Liver (tissue), 9 donors: ENCODE measurements around the gene SERINC1. TPM values are rescaled to one million over a fixed set of nuclear protein-coding genes. Genes with fewer than 3 reads are reported as not detected.

Experiments
- DNase-seq: peaks from one replicate; pipeline ENCODE4 v3.0.0-alpha.2; 2017; ENCODE audit warnings: low spot score
- H3K27ac ChIP-seq, 2 donors: one replicate each; pipeline ENCODE4 v1.7.0; 2013; ENCODE audit warnings: inconsistent platforms in 2 of 2, low read length in 2 of 2, control low read depth in 1 of 2, low read depth in 1 of 2, mild to moderate bottlenecking in 1 of 2
- H3K27me3 ChIP-seq, 4 donors: one replicate each; pipeline versions ENCODE4 v1.6.1 to v1.7.0; 2013; ENCODE audit warnings: low read length in 3 of 4, inconsistent platforms in 1 of 4, mild to moderate bottlenecking in 1 of 4, moderate library complexity in 1 of 4; ENCODE audit not compliant: control insufficient read depth in 4 of 4, insufficient read depth in 4 of 4
- H3K36me3 ChIP-seq, 4 donors: one replicate each; pipeline versions ENCODE4 v1.6.1 to v1.7.0; 2013; ENCODE audit warnings: low read length in 3 of 4, mild to moderate bottlenecking in 3 of 4, low read depth in 1 of 4, moderate library complexity in 1 of 4; ENCODE audit not compliant: control insufficient read depth in 4 of 4, insufficient read depth in 3 of 4
- H3K4me1 ChIP-seq, 4 donors: one replicate each; pipeline versions ENCODE4 v1.6.1 to v1.7.0; 2013; ENCODE audit warnings: low read length in 3 of 4, mild to moderate bottlenecking in 3 of 4, moderate library complexity in 1 of 4; ENCODE audit not compliant: control insufficient read depth in 4 of 4, insufficient read depth in 4 of 4
- H3K4me3 ChIP-seq, 3 donors: one replicate each; pipeline versions ENCODE4 v1.6.1 to v1.7.0; 2013; ENCODE audit warnings: low read length in 3 of 3, control low read depth in 1 of 3, low read depth in 1 of 3, mild to moderate bottlenecking in 1 of 3
- H3K9ac ChIP-seq, 2 donors: one replicate each; pipeline ENCODE4 v1.7.0; 2013; ENCODE audit warnings: low read length in 2 of 2, mild to moderate bottlenecking in 2 of 2, moderate library complexity in 2 of 2, control low read depth in 1 of 2, low read depth in 1 of 2
- H3K9me3 ChIP-seq, 4 donors: one replicate each; pipeline versions ENCODE4 v1.6.1 to v1.7.0; 2013; ENCODE audit warnings: low read length in 3 of 4; ENCODE audit not compliant: control insufficient read depth in 4 of 4
- EGR1 ChIP-seq, 2 donors: IDR thresholded peaks; 2 replicates each; pipeline ENCODE4 v1.6.1; 2016 to 2018; ENCODE audit warnings: antibody characterized with exemption in 2 of 2, low read depth in 2 of 2
- FOXA2 ChIP-seq: IDR thresholded peaks from 2 replicates; pipeline ENCODE4 v1.6.1; 2016; ENCODE audit warnings: antibody characterized with exemption
- GABPA ChIP-seq, 2 donors: IDR thresholded peaks in 1 of 2; conservative IDR thresholded peaks in 1 of 2; 2 replicates each; pipeline ENCODE4 v1.6.1; 2016; ENCODE audit warnings: antibody characterized with exemption in 2 of 2, mild to moderate bottlenecking in 1 of 2, moderate library complexity in 1 of 2
- HNF4A ChIP-seq, 2 donors: conservative IDR thresholded peaks; 2 replicates each; pipeline ENCODE4 v1.6.1; 2016; ENCODE audit warnings: antibody characterized with exemption in 2 of 2, mild to moderate bottlenecking in 2 of 2
- HNF4G ChIP-seq: IDR thresholded peaks from 2 replicates; pipeline ENCODE4 v1.6.1; 2016; ENCODE audit warnings: antibody characterized with exemption
- JUND ChIP-seq, 2 donors: IDR thresholded peaks; 2 replicates each; pipeline ENCODE4 v1.6.1; 2016; ENCODE audit warnings: antibody characterized with exemption in 2 of 2
- RAD21 ChIP-seq, 2 donors: IDR thresholded peaks; 2 replicates each; pipeline ENCODE4 v1.6.1; 2016; ENCODE audit warnings: antibody characterized with exemption in 2 of 2, mild to moderate bottlenecking in 2 of 2
- RXRA ChIP-seq, 2 donors: IDR thresholded peaks; 2 replicates each; pipeline ENCODE4 v1.6.1; 2017 to 2018; ENCODE audit warnings: antibody characterized with exemption in 2 of 2, mild to moderate bottlenecking in 1 of 2
- SP1 ChIP-seq: IDR thresholded peaks from 2 replicates; pipeline ENCODE4 v1.6.1; 2018; ENCODE audit warnings: antibody characterized with exemption, mild to moderate bottlenecking
- TAF1 ChIP-seq: conservative IDR thresholded peaks from 2 replicates; pipeline ENCODE4 v1.6.1; 2016; ENCODE audit warnings: antibody characterized with exemption, mild to moderate bottlenecking
- WGBS: extraction: QIAGEN DNeasy Blood & Tissue Kit; methylation state at CpG from one replicate; pipeline ENCODE4 v1.1.7; 2013; 5-methylcytosine and 5-hydroxymethylcytosine counted together
- polyA plus RNA-seq, 2 donors: library from polyadenylated mRNA; stranded (reverse) in 1 of 2; unstranded in 1 of 2; fragments of 200-250 nt in 1 of 2; fragments of >200 nt in 1 of 2; fragmentation: Nextera tagmentation in 1 of 2; extraction: Ambion mirVana in 1 of 2; gene quantifications; one replicate each; pipeline versions ENCODE4 v1.2.1 to v1.2.3, GENCODE V29; 2013 to 2015
- total RNA-seq, 2 donors: library from RNA; depleted of rRNA; stranded (reverse); fragments of >200 nt; gene quantifications; one replicate each; pipeline ENCODE4 v1.2.3, GENCODE V29; 2014
- TF ChIP-seq, protein P1 (sequence below): IDR thresholded peaks from 2 replicates; pipeline ENCODE4 v1.6.1; 2016; ENCODE audit warnings: antibody characterized with exemption, mild to moderate bottlenecking
- TF ChIP-seq, protein P2 (sequence below): IDR thresholded peaks from 2 replicates; pipeline ENCODE4 v1.6.1; 2016; ENCODE audit warnings: antibody characterized with exemption
- TF ChIP-seq, protein P3 (sequence below): IDR thresholded peaks from 2 replicates; pipeline ENCODE4 v1.6.1; 2016; ENCODE audit warnings: antibody characterized with exemption
- TF ChIP-seq, protein P4 (sequence below): fragments of 150-350 bp; IDR thresholded peaks from 2 replicates; pipeline ENCODE4 v1.5.1; 2017; ENCODE audit warnings: improper control_type of control experiment, low read depth, low read length; ENCODE audit not compliant: missing input control
- TF ChIP-seq, protein P5 (sequence below): IDR thresholded peaks from 2 replicates; pipeline ENCODE4 v1.6.1; 2016; ENCODE audit warnings: antibody characterized with exemption
- donor health status: healthy.
- donor health status: healthy.
- donor health status: healthy.
- donor health status: healthy.
- donor health status: healthy.

Gene SERINC1
- total and polyA plus RNA-seq, 4 donors, result 79.8 to 139 (median 113) TPM

DNA sequence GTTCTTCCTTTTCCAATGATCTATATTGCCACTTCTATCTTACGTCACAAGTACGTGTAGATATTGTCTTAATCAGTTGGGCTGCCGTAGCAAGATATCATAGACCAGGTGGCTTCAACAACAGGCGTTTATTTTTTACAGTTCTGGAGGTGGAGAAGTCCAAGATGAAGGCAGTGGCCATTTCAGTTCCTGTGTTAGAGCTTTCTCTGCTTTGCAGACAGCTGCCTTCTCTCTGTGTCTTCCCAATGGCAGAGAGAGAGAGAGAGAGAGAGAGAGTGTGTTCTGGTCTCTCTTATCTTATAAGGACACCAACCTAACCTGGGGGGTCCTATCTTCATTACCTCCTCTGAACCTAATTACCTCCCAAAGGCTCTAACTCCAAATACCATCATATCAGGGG, 63.9 kb downstream of the SERINC1 start:
- H3K4me1 ChIP-seq, result peaks cover 0 to 4% (median 0%) of the 10 kb centered on the region in 4 donors
- 92% methylated on average over 4 of the region's 4 CpGs for WGBS
- H3K27ac ChIP-seq, result no peak overlapping the region
- H3K4me3 ChIP-seq, result no peak overlapping the region
- no peak for TF ChIP-seq EGR1 (IDR thresholded peaks at IDR 0.05; ENCODE audit: low read depth in 2 of 2)
- TF ChIP-seq JUND (IDR thresholded peaks at IDR 0.05), result no peak
- no peak for TF ChIP-seq RAD21 (IDR thresholded peaks at IDR 0.05)
- no peak for TF ChIP-seq FOXA2
- no peak for TF ChIP-seq SP1
- TF ChIP-seq, protein P1, sequence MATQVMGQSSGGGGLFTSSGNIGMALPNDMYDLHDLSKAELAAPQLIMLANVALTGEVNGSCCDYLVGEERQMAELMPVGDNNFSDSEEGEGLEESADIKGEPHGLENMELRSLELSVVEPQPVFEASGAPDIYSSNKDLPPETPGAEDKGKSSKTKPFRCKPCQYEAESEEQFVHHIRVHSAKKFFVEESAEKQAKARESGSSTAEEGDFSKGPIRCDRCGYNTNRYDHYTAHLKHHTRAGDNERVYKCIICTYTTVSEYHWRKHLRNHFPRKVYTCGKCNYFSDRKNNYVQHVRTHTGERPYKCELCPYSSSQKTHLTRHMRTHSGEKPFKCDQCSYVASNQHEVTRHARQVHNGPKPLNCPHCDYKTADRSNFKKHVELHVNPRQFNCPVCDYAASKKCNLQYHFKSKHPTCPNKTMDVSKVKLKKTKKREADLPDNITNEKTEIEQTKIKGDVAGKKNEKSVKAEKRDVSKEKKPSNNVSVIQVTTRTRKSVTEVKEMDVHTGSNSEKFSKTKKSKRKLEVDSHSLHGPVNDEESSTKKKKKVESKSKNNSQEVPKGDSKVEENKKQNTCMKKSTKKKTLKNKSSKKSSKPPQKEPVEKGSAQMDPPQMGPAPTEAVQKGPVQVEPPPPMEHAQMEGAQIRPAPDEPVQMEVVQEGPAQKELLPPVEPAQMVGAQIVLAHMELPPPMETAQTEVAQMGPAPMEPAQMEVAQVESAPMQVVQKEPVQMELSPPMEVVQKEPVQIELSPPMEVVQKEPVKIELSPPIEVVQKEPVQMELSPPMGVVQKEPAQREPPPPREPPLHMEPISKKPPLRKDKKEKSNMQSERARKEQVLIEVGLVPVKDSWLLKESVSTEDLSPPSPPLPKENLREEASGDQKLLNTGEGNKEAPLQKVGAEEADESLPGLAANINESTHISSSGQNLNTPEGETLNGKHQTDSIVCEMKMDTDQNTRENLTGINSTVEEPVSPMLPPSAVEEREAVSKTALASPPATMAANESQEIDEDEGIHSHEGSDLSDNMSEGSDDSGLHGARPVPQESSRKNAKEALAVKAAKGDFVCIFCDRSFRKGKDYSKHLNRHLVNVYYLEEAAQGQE, result no peak
- TF ChIP-seq, protein P2, sequence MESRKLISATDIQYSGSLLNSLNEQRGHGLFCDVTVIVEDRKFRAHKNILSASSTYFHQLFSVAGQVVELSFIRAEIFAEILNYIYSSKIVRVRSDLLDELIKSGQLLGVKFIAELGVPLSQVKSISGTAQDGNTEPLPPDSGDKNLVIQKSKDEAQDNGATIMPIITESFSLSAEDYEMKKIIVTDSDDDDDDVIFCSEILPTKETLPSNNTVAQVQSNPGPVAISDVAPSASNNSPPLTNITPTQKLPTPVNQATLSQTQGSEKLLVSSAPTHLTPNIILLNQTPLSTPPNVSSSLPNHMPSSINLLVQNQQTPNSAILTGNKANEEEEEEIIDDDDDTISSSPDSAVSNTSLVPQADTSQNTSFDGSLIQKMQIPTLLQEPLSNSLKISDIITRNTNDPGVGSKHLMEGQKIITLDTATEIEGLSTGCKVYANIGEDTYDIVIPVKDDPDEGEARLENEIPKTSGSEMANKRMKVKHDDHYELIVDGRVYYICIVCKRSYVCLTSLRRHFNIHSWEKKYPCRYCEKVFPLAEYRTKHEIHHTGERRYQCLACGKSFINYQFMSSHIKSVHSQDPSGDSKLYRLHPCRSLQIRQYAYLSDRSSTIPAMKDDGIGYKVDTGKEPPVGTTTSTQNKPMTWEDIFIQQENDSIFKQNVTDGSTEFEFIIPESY, result no peak
- H3K9me3 ChIP-seq, result no peaks in the 10 kb centered on the region
- H3K36me3 ChIP-seq, result peaks cover 0 to 4% (median under 1%) of the 10 kb centered on the region in 4 donors
- DNase-seq, result no peak
- H3K27me3 ChIP-seq, result no peaks in the 10 kb centered on the region
- no peak overlapping the region for H3K9ac ChIP-seq

DNA sequence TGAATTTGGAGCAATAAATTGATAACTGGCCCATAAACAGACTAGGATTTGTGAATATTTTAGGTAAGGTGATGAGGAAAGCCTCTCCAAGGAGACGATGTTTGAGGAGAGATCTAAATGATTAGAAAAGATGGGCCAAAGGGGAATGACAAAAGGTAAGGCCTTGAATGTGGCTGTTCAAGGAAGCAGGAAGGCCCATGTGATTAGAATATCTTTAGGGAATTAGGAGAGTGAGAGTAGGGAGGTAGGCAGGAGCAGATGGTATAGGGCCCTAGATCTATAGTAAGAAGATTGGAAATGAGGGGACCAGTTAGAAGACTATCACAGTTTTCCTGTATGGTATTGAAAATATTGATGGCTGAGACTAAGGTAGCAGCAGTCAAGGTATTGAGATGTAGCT, 65.4 kb downstream of the SERINC1 start:
- no peak overlapping the region for H3K4me3 ChIP-seq
- H3K4me1 ChIP-seq, result no peaks in the 10 kb centered on the region
- no peak overlapping the region for H3K27ac ChIP-seq
- no peak for DNase-seq
- no peaks in the 10 kb centered on the region for H3K27me3 ChIP-seq
- H3K9me3 ChIP-seq, result no peaks in the 10 kb centered on the region
- peaks cover 0 to 2% (median 0%) of the 10 kb centered on the region in 4 donors for H3K36me3 ChIP-seq
- 96% methylated on average over 1 of the region's 1 CpG for WGBS
- TF ChIP-seq, protein P3, sequence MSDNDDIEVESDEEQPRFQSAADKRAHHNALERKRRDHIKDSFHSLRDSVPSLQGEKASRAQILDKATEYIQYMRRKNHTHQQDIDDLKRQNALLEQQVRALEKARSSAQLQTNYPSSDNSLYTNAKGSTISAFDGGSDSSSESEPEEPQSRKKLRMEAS, result no peak
- H3K9ac ChIP-seq, result no peak overlapping the region

DNA sequence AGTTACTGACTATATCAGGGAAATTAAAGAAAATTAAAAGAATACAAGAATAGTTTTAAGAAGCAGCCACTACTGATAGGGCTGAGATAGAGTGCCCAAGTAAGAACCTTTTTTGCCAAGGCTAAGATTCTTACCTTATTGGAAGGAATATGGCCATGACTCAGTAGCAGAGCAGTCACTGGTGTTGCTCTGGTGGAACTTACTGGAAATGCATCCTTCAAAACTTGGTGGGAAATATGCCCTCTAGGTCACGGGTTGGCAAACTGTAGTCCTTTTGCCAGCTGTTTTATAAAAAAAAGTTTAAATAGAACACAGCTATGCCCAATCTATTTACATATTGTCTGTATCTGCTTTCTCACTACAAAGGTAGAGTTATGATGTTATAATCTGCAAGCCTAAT, 66.2 kb downstream of the SERINC1 start:
- no peak overlapping the region for H3K27ac ChIP-seq
- H3K4me1 ChIP-seq, result peaks cover 0 to 4% (median 4%) of the 10 kb centered on the region in 4 donors
- H3K4me3 ChIP-seq, result no peak overlapping the region
- no peaks in the 10 kb centered on the region for H3K9me3 ChIP-seq
- no peak overlapping the region for H3K9ac ChIP-seq
- no peaks in the 10 kb centered on the region for H3K27me3 ChIP-seq
- 95% methylated on average over 1 of the region's 1 CpG for WGBS
- no peak for DNase-seq
- H3K36me3 ChIP-seq, result peaks cover 0 to 2% (median 0%) of the 10 kb centered on the region in 4 donors
- TF ChIP-seq RXRA (IDR thresholded peaks at IDR 0.05) (no peak), RAD21 (IDR thresholded peaks at IDR 0.05) (no peak), HNF4A (conservative IDR thresholded peaks at IDR 0.05) (no peak), TAF1 (no peak), GABPA (IDR thresholded peaks at IDR 0.05 in 1 of 2, conservative IDR thresholded peaks at IDR 0.05 in 1 of 2) (no peak), HNF4G (no peak), JUND (IDR thresholded peaks at IDR 0.05) (no peak)
- TF ChIP-seq, protein P4, sequence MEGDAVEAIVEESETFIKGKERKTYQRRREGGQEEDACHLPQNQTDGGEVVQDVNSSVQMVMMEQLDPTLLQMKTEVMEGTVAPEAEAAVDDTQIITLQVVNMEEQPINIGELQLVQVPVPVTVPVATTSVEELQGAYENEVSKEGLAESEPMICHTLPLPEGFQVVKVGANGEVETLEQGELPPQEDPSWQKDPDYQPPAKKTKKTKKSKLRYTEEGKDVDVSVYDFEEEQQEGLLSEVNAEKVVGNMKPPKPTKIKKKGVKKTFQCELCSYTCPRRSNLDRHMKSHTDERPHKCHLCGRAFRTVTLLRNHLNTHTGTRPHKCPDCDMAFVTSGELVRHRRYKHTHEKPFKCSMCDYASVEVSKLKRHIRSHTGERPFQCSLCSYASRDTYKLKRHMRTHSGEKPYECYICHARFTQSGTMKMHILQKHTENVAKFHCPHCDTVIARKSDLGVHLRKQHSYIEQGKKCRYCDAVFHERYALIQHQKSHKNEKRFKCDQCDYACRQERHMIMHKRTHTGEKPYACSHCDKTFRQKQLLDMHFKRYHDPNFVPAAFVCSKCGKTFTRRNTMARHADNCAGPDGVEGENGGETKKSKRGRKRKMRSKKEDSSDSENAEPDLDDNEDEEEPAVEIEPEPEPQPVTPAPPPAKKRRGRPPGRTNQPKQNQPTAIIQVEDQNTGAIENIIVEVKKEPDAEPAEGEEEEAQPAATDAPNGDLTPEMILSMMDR, result no peak
- TF ChIP-seq, protein P5, sequence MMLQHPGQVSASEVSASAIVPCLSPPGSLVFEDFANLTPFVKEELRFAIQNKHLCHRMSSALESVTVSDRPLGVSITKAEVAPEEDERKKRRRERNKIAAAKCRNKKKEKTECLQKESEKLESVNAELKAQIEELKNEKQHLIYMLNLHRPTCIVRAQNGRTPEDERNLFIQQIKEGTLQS, result no peak
- TF ChIP-seq, protein P2, result no peak
